HG03442 (cell line): ENCODE measurements around the gene PYY.

ENCODE experiments used
- ATAC-seq: cut with Tn5 transposase; IDR thresholded peaks from one replicate; pipeline ENCODE4 v1.9.1; 2021; ENCODE audit warnings: mild to moderate bottlenecking, moderate library complexity; ENCODE audit not compliant: unreplicated experiment

Gene PYY

GRCh38 chr17:43917348-43918025 is 36.3 kb downstream of the PYY start:
- no peak for ATAC-seq

GRCh38 chr17:43917016-43917347 is 36.8 kb downstream of the PYY start:
- no peak for ATAC-seq

GRCh38 chr17:43916385-43916784 is 37.4 kb downstream of the PYY start:
- ATAC-seq = no peak

DNA sequence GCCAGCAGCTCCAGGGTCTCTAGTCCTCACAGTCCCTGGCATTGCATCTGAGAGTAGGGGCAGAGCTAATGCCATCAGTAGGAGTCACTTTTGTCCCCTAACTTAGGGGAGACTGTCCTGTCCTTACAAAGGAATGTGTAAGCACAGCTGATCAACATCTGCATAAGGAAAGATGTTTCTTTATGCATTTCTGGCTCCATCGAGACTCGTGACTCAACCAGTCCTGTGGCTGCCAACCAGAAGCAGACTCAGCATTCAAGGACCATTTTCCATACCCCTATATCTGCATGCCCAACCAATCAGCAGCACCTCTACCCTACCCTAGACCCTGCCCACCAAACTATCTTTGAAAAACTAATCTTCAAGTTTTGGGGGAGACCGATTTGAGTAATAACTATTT is 38.2 kb downstream of the PYY start:
- no peak for ATAC-seq

DNA sequence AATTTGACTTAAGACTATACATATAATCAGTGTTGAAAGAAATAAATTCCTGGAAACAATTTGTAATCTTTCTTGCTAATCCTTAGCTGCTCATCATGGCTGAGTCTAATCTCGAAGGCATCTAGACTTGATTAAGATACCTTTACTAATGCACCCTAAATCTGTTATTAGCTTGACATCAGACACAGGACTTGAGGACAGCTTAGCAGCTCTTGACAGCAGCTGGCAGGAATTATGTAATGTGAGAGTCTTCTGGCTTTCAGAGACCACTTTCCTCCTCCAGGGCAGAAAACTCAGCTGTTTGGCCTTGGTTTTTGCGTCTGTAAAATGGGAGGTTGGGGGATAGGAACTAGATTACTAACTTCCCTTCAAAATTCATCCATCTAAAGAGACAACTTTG is 39.3 kb downstream of the PYY start:
- no peak for ATAC-seq

DNA sequence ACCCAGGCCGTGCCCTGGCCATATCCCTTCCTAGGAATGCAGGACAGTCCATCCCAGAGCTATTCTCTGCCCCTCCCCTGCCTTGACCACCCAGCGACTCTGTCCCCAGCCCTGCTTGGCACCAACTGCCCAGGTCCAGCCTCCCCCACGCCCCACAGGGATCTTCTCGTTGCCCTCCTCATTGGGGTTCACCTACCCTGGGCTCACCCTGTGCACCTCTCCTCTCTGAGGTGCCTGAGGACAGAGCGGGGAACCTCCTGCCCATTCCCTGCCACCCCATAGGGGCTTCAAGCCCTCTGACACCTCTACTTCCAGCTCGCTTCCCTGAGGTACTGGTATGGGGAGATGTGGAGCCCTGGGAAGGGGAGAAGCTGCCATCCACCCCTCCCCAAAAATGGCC is 40.2 kb downstream of the PYY start:
- no peak for ATAC-seq

- ATAC-seq = no peak
Observed at GRCh38 chr17:43912635-43913304, 41.0 kb downstream of the PYY start.

- no peak for ATAC-seq
Observed at GRCh38 chr17:43911904-43912303, 41.8 kb downstream of the PYY start.

DNA sequence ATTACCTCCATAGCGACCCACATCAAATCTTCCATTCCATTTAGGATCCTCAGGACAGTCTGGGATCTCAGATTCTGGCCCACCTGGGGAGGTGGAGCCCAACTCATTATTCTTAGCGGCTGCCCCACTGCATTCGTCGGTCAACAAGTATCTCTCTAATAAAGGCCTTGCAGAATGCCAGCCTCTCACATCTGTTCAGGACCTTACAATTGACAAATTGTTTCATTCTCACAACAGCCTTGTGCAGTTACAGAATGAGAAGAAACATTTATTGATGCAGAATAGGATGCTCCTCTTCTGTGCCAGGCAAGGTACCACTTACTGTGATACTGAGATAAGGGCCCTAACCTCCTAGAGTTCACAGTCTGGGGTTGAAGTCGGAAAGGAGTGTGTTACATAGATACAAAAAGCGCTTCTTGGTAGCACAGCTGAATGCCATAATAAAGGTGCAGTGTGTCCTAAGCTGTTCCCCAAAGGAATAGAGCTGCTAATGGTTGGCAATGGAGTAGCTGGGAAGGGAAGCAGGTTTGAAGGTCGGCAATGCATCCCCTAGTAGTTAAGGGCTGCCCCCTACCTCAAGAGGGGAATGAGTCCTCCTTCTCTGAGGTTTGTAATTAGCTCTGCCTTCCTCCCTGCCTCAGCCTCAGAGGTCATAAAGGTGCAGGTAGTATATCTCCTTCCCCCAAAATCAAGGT is 44.1 kb downstream of the PYY start:
- ATAC-seq = no peak

- no peak for ATAC-seq
Observed at GRCh38 chr17:43907998-43908721, 45.6 kb downstream of the PYY start.

- ATAC-seq = no peak
Observed at GRCh38 chr17:43907425-43907981, 46.2 kb downstream of the PYY start, which contains the start of gene MPP2. TSS of gene MPP2 (minus strand) at chr17:43907536. CDS start at chr17:43904460, 3,076 bp downstream.

GRCh38 chr17:43906951-43907424 is 46.8 kb downstream of the PYY start:
- no peak for ATAC-seq

DNA sequence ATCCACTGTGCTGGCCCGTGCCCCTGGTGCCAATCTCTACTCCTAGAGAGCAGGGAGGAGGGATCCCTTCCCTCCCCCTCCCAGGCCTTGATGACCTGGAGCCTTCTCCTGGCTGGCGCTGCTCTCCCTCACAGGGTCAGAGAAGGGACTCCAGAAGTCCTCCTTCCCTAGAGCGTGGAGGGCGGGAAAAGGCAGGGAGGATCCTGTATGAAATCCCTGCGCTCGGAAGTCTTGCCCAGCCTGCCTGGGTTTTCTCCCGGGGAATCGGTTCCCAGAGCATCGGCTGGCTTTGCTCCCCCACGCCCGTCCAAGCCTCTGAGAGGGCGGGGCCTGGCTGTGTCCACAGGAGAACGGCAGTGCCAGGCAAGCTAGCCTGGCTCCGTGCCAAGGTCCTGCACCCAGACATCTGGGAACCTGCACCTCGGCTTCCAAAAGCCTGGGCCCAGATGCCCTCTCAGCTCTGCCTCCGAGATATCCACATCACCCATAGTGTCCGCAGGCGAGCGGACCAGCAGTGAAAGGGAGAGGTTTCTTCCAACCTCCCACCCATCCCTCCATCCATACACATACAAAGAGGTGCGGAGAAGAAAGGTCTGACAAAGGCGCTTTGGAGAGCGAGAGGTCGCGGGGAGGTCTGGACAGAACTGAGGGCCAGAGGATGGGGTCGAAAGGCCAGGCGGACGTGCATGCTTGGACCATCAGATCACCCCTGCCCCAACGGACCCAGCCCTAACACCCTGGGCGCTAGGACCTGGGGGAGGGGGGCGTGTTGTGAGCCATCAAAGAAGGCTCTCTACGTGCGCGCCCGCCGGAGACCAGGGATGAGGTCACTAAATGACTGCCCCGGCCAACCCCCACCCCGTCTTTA is 47.5 kb downstream of the PYY start:
- no peak for ATAC-seq

GRCh38 chr17:43905400-43905984 is 48.2 kb downstream of the PYY start:
- ATAC-seq = no peak
